HUES48 (cell line): ENCODE data around the gene GTPBP1.

Source experiments
- H3K27ac ChIP-seq: one replicate; pipeline ENCODE4 v1.7.0; 2013; ENCODE audit warnings: low read depth, low read length, inconsistent platforms
- H3K27me3 ChIP-seq: 2 replicates; pipeline ENCODE4 v1.6.1; 2013; ENCODE audit warnings: mild to moderate bottlenecking, low read length; ENCODE audit not compliant: control insufficient read depth, insufficient read depth
- H3K36me3 ChIP-seq: 2 replicates; pipeline ENCODE4 v1.6.1; 2013; ENCODE audit warnings: low read length; ENCODE audit not compliant: control insufficient read depth, insufficient read depth
- H3K4me1 ChIP-seq: 2 replicates; pipeline ENCODE4 v1.6.1; 2013; ENCODE audit warnings: mild to moderate bottlenecking, low read length; ENCODE audit not compliant: control insufficient read depth, insufficient read depth
- H3K4me3 ChIP-seq: 2 replicates; pipeline ENCODE4 v1.5.1; 2013; ENCODE audit warnings: mild to moderate bottlenecking, low read depth, low read length
- H3K9ac ChIP-seq: 2 replicates; pipeline ENCODE4 v1.6.1; 2013; ENCODE audit warnings: mild to moderate bottlenecking, low read depth, low read length, moderate library complexity
- H3K9me3 ChIP-seq: 2 replicates; pipeline ENCODE4 v1.6.1; 2013; ENCODE audit warnings: low read length; ENCODE audit not compliant: control insufficient read depth, insufficient read depth

GTPBP1 gene

DNA sequence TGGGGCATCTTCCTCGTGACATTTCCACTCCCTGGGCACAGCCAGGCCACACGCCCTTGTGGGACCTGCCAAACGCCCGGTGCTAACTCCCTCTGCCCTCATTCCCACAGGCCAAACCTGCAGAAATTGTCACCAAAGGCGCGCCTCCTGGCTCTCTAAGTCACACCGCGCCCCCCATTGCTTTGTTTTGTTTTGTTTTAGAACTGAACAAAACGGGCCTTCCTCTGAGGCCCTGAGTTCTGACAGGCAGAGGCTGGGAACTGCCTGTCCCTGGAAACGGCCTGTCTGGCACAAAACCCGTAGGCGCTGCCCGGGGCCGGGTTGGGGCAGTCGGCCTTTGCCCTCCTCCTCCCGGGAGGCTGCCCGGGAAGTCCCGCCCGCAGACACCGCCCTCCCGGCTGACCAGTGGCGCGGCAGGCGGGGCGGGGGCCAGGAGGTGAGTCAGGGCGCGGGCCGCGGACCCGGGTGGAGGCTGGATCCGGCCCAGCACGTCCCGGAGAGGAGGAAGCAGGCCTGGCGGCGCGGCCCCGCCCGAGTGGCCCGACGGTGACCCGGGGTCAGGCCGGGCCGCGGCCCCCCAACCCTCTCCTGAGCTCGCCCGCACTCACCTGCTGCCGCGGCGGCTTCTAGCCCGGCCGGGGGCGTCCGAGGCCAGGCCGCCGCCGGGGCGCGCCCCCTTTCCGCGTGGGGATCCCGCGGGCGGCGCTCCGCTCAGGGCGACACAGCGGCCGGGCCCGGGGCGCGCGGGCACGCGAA, 49.6 kb downstream of the GTPBP1 start:
- Histone ChIP-seq H3K27ac (peak overlapping the region; percentile 77), H3K27me3 (peaks cover 7% of the 10 kb centered on the region; the same call in 1 of the 2 replicates), H3K36me3 (no peaks in the 10 kb centered on the region), H3K4me1 (peaks cover 10% of the 10 kb centered on the region), H3K9ac (no peak overlapping the region; the same call in 1 of the 2 replicates), H3K4me3 (peak overlapping the region; percentile 77), H3K9me3 (no peaks in the 10 kb centered on the region)

DNA sequence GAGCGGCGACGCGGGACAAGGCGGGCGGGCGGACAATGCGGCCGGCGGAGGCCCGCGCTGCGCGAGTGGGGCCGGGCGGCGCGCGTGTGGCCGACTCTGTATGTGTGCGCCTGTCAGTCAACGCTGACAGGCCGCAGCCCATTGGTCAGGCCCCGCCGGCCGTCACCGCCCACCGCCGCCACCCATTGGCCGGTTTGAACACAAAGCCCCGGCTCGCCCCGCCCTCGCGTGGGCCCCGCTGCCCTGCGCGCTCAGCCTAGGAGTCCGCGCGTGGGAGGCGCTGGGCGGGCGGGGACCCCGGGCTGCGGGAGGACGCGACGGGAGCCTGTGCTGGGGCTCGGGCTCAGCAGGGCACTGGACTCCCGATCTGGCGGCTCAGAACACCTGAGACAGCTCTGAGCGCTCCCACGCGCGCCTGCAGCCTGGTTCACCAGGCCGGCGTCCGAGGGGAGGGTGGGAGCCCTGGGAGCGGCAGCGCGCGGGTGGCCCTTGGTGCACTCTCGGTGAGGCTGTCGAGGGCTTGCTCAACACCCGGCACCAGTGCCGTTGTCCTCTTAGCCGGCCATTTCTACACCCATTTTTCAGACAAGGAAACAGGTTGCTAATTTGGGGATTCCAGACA, 50.3 kb downstream of the GTPBP1 start, which contains the start of gene SUN2:
TSS of gene SUN2 (minus strand) at position 88 of the 622 bp plus-strand sequence. CDS start 3,370 bp downstream, outside the sequence.
- peak within 1 kb of the TSS; percentile 42; the same call in 1 of the 2 replicates for H3K9ac ChIP-seq
- H3K27ac ChIP-seq = peak within 1 kb of the TSS; percentile 77
- H3K4me1 ChIP-seq = peaks cover 10% of the 10 kb centered on the region
- no peaks in the 10 kb centered on the region for H3K36me3 ChIP-seq
- no peaks in the 10 kb centered on the region for H3K9me3 ChIP-seq
- peak within 1 kb of the TSS; percentile 77 for H3K4me3 ChIP-seq
- H3K27me3 ChIP-seq = peaks cover 7% of the 10 kb centered on the region; the same call in 1 of the 2 replicates

DNA sequence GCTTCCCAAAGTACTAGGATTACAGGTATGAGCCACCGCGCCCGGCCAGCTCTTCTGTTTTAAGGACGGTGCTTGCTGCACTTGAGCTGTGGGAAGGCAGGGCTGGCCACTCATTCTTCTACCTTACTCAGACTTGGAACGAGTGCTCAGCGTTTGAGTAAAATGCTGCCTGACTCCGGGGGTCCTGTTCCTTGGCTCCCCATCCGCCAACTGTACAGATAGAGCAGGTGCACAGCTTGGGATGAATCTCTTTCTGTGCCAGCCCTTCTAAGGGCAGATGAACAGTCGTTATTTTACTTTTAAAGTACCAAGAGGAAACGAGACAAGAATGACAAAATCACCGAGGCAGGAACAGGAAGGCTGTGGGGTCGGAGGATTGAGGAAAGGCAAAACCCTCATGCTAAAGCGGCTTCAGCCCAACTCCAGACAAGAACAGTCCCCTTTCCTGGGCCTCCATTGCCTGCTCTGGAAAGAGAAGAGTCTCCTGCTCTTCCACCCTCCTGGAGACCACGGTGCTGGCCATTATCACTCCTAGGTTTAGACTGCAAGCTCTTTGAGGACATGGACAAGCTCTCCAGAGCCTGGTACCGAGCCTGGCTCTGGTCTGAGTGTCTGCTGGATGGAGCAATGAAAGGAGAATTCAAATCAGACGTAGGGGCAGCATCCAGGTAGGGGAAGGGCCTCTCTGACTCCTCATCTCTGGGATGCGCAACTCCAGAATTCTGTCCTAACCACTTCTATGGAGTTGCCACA, 51.1 kb downstream of the GTPBP1 start:
- H3K36me3 ChIP-seq = no peaks in the 10 kb centered on the region
- H3K27ac ChIP-seq = no peak overlapping the region
- peaks cover 7% of the 10 kb centered on the region; the same call in 1 of the 2 replicates for H3K27me3 ChIP-seq
- H3K4me1 ChIP-seq = peaks cover 10% of the 10 kb centered on the region
- H3K9me3 ChIP-seq = no peaks in the 10 kb centered on the region
- no peak overlapping the region for H3K9ac ChIP-seq
- H3K4me3 ChIP-seq = peak overlapping the region; percentile 77; the same call in 1 of the 2 replicates

DNA sequence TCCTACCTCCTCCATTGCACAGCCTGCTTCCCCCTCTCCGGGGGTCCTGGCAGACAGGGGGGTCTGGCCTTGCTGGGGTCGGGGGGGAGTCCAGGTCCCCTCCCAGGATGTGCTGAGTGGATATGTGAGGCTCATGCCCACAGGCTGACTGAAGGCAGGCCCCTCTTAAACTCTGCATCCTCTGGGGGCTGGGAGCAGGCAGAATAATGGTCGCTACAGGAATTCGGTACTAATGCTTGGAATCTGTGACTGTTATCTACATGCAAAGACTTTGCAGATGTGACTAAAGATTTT, 51.7 kb downstream of the GTPBP1 start:
- H3K27ac ChIP-seq = no peak overlapping the region
- H3K9ac ChIP-seq = no peak overlapping the region
- no peaks in the 10 kb centered on the region for H3K9me3 ChIP-seq
- H3K27me3 ChIP-seq = peaks cover 7% of the 10 kb centered on the region; the same call in 1 of the 2 replicates
- no peaks in the 10 kb centered on the region for H3K36me3 ChIP-seq
- H3K4me1 ChIP-seq = peaks cover 10% of the 10 kb centered on the region
- H3K4me3 ChIP-seq = no peak overlapping the region

DNA sequence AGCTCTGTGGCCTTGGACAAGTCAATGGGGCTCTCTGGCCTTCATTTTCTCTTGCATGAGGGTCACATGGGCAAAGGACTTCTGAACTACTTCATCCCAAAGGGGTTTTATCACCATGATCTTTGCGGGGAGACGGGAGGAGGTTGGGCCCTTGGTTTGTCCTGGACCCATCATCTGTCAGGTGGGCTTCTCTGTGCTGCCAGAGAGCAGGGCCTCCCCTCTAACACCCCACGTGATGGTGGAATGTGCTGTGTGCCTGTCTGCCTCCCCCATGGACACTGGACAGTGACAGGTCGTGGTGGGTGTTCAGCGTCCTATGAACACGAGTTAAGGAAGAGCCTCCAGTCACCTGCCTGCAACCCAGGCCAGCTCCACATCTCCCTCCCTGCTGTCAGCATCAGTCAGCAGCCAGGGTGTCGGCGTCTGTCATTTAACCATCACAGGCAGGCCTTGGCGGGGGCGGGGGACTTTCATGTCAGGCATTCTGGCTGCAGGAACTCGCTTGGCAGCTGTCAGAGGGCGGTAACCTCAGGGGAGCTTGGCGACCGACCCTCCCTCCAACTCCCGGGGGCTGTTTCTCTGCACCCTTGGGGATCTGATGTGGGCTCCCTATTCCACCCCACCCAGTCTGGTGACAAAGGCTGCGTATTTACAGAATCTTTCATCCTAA, 52.7 kb downstream of the GTPBP1 start:
- no peak overlapping the region for H3K4me3 ChIP-seq
- H3K9ac ChIP-seq = no peak overlapping the region
- peaks cover 10% of the 10 kb centered on the region for H3K4me1 ChIP-seq
- peaks cover 7% of the 10 kb centered on the region; the same call in 1 of the 2 replicates for H3K27me3 ChIP-seq
- no peak overlapping the region for H3K27ac ChIP-seq
- no peaks in the 10 kb centered on the region for H3K9me3 ChIP-seq
- no peaks in the 10 kb centered on the region for H3K36me3 ChIP-seq

DNA sequence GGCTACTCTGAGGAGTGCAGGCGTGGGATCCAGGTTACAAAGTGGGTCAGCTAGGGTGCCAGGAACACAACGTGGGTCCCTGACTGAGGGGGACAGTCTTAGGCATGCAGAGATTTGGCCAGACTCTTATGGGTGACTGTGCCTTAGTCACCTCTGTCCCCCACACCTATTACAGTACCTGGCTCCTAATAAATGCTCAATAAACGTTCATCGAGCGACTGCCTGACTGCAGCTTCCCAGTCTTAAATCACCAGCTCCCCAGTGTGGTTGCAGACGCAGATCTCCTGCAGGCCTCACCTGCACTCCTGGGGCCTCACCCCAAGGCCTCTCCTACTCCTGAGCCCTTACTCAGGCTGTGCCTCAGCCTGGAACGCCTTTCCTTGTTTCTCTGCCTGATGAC, 53.3 kb downstream of the GTPBP1 start:
- H3K27ac ChIP-seq = no peak overlapping the region
- no peak overlapping the region for H3K9ac ChIP-seq
- no peaks in the 10 kb centered on the region for H3K36me3 ChIP-seq
- H3K4me3 ChIP-seq = no peak overlapping the region
- H3K9me3 ChIP-seq = no peaks in the 10 kb centered on the region
- H3K4me1 ChIP-seq = peaks cover 6% of the 10 kb centered on the region
- H3K27me3 ChIP-seq = peaks cover 7% of the 10 kb centered on the region; the same call in 1 of the 2 replicates

DNA sequence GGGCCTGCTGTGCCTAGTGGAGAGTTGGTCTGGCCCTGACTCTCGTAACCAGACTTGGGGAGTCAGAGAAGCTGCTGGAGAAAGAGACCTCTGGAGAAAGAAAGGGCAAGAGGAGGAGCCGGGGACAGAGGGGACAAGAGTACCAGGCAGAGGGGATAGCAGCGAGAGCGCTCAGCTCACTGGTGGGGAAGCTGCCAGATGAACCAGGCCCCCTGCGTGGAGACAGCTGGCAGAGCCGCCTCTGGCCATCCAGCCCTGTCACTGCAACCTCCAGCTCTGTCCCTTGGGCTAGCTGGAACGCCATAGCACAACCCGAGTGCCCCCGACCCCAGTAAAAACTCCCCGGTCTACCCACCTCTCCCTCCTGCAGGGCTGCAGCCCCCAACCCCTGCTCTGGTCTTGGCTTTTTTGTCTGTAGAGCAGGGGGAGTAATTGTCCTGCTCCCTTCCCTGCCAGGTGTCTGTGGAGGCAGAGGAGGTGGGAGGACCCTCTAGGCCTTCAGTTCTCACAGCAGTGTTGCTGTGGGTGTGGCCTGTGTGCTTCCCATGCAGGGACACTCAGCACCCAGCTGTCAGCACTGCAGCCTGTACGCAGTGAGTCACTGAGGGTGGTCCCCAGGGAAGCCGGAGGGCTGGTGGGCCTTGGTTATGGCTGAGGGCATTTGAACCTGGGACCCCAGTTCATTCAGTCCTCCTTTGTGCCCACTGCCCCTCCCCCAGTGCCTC, 54.9 kb downstream of the GTPBP1 start:
- H3K9ac ChIP-seq = no peak overlapping the region
- no peaks in the 10 kb centered on the region for H3K4me1 ChIP-seq
- no peaks in the 10 kb centered on the region for H3K36me3 ChIP-seq
- no peaks in the 10 kb centered on the region for H3K9me3 ChIP-seq
- H3K27ac ChIP-seq = no peak overlapping the region
- H3K27me3 ChIP-seq = peaks cover 7% of the 10 kb centered on the region; the same call in 1 of the 2 replicates
- no peak overlapping the region for H3K4me3 ChIP-seq

DNA sequence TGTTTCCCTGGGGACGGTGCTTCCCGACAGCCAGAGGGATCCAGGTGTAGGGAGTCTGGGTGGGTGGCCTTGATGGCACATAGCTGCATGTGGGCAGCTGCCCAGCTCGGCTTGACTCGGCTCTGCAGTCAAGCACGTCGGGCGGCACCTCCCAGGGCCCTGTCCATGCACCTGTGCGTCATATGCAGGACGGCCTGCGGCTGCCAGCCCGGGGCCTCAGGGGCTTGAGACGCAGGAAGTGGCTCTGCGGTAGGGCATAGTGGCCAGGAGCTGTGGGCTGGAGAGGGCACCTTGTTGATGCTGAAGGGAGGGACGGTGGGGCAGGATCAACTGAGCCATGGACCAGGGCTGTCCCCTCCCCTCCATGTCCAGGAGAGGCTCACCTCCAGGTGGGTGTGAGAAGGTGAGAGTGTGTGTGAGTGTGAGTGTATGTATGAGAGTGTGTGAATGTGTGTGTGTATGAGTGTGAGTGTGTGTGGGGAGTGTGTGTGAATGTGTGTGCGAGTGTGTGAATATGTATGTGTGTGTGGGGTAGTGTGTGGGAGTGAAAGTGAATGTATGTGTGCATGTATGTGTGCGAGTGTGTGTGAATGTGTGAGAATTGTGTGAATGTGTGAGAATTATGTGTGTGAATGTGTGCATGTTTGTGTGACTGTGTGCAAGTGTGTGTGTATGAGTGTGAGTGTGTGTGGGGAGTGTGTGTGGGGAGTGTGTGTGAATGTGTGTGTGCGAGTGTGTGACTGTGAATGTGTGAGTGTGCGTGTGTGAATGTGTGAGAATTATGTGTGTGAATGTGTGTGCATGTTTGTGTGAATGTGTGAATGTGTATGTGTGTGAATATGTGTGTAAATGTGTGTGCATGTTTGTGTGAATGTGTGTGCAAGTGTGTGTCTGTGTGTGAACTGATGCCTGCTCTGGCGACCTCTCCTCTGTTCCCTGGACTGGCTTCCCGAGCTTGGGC, 55.7 kb downstream of the GTPBP1 start:
- Histone ChIP-seq H3K4me1 (no peaks in the 10 kb centered on the region), H3K27me3 (peaks cover 7% of the 10 kb centered on the region; the same call in 1 of the 2 replicates), H3K9me3 (no peaks in the 10 kb centered on the region), H3K9ac (no peak overlapping the region), H3K36me3 (no peaks in the 10 kb centered on the region), H3K4me3 (no peak overlapping the region), H3K27ac (no peak overlapping the region)

DNA sequence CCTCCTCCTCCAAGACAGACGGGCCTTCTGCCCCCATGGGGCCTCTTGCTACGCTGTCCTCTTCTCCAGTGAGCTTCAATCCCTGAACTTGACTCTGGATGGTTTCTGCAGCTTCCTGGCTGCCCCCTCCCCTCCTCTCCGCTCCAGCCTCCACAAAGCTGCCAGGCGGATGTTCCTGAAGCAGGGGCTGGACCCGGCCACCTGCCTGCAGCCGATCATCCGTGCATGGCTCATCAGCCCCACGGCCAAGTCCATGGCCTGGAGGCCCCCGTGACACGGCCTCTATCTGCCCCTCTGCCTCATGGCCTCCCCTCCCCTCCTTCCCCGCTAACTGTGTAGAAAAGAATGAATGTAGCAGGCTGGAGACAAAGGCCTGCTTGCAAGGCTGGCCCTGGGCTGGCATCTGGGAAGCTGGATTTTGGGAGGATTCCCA, 56.8 kb downstream of the GTPBP1 start:
- Histone ChIP-seq H3K4me1 (no peaks in the 10 kb centered on the region), H3K36me3 (no peaks in the 10 kb centered on the region), H3K9me3 (no peaks in the 10 kb centered on the region), H3K4me3 (no peak overlapping the region), H3K27ac (no peak overlapping the region), H3K9ac (no peak overlapping the region), H3K27me3 (no peaks in the 10 kb centered on the region)
